Keratinocyte (primary cell): ENCODE results near the gene NHSL2. TPM values are rescaled to one million over a fixed set of nuclear protein-coding genes. Genes with fewer than 3 reads are reported as not detected.

Source experiments
- DNase-seq: peaks from one replicate; pipeline ENCODE4 v3.0.0-alpha.2; 2011; ENCODE audit warnings: low read depth, missing footprints, low spot score
- FAIRE-seq: peaks from 2 replicates; lab custom pipeline; 2011; peaks lifted over from hg19 to GRCh38; lab: Jason Lieb, UNC
- H2AFZ ChIP-seq: 2 replicates; pipeline ENCODE4 v1.6.0; 2012; ENCODE audit warnings: low read length, control low read depth, inconsistent platforms; ENCODE audit not compliant: control insufficient read depth
- H3K27ac ChIP-seq: 2 replicates; pipeline ENCODE4 v1.5.1; 2011; ENCODE audit warnings: low read length; ENCODE audit not compliant: control insufficient read depth, insufficient read depth
- H3K27me3 ChIP-seq: 3 replicates; pipeline ENCODE4 v1.6.0; 2011; ENCODE audit warnings: low read length; ENCODE audit not compliant: control insufficient read depth, insufficient read depth; ENCODE audit errors: extremely low read depth
- H3K36me3 ChIP-seq, 2 experiments: 2 replicates in 1 of 2; 3 replicates in 1 of 2; pipeline ENCODE4 v1.5.1; 2011; ENCODE audit warnings: low read length in 2 of 2, mild to moderate bottlenecking in 1 of 2; ENCODE audit not compliant: control insufficient read depth in 2 of 2, insufficient read depth in 2 of 2; ENCODE audit errors: extremely low read depth in 1 of 2
- H3K4me1 ChIP-seq: 3 replicates; pipeline ENCODE4 v1.5.1; 2011; ENCODE audit warnings: low read length; ENCODE audit not compliant: control insufficient read depth, insufficient read depth; ENCODE audit errors: extremely low read depth
- H3K4me2 ChIP-seq: 3 replicates; pipeline ENCODE4 v1.6.0; 2011; ENCODE audit warnings: low read depth, low read length; ENCODE audit not compliant: control insufficient read depth, insufficient read depth; ENCODE audit errors: extremely low read depth
- H3K4me3 ChIP-seq, 3 experiments: fragments of 200-600 bp in 1 of 3; sonication (generic) in 1 of 3; 2 replicates in 2 of 3; 3 replicates in 1 of 3; pipeline ENCODE4 v1.5.1; 2011 to 2016; ENCODE audit warnings: low read length in 3 of 3, mild to moderate bottlenecking in 3 of 3, control low read depth in 2 of 3, inconsistent platforms in 1 of 3, low read depth in 1 of 3, mixed read lengths in 1 of 3, mixed run types in 1 of 3, moderate library complexity in 1 of 3; ENCODE audit not compliant: control insufficient read depth in 2 of 3, insufficient read depth in 2 of 3; ENCODE audit errors: extremely low read depth in 1 of 3
- H3K79me2 ChIP-seq: 2 replicates; pipeline ENCODE4 v1.6.0; 2012; ENCODE audit warnings: low read length; ENCODE audit not compliant: control insufficient read depth, insufficient read depth
- H3K9ac ChIP-seq: 3 replicates; pipeline ENCODE4 v1.6.0; 2011; ENCODE audit warnings: low read length; ENCODE audit not compliant: control insufficient read depth, insufficient read depth; ENCODE audit errors: extremely low read depth
- H3K9me1 ChIP-seq: 3 replicates; pipeline ENCODE4 v1.6.0; 2011; ENCODE audit warnings: low read length; ENCODE audit not compliant: control insufficient read depth, insufficient read depth; ENCODE audit errors: extremely low read depth
- H3K9me3 ChIP-seq: 2 replicates; pipeline ENCODE4 v1.5.1; 2012; ENCODE audit warnings: low read depth, low read length; ENCODE audit not compliant: control insufficient read depth
- H4K20me1 ChIP-seq: 3 replicates; pipeline ENCODE4 v1.6.0; 2011; ENCODE audit warnings: low read length; ENCODE audit not compliant: control insufficient read depth, insufficient read depth; ENCODE audit errors: extremely low read depth
- CTCF ChIP-seq, 3 experiments: IDR thresholded peaks in 1 of 3; conservative IDR thresholded peaks in 1 of 3; optimal IDR thresholded peaks in 1 of 3; 2 replicates in 2 of 3; 3 replicates in 1 of 3; pipeline versions ENCODE3 to v1.5.1; 2011; ENCODE audit warnings: low read length in 3 of 3, mild to moderate bottlenecking in 3 of 3, moderate library complexity in 2 of 3, control low read depth in 1 of 3, inconsistent platforms in 1 of 3; ENCODE audit not compliant: insufficient read depth in 2 of 3; ENCODE audit errors: extremely low read depth in 1 of 3
- EZH2 ChIP-seq: IDR thresholded peaks from one replicate; pipeline ENCODE4 v1.6.1; 2012; ENCODE audit warnings: inconsistent platforms, mild to moderate bottlenecking, low read length, moderate library complexity
- dilution Hi-C: fragments of 300-500 bp; cut with MboI; formaldehyde crosslinking; loops from one replicate; pipeline ENCODE4 v1.7.0; 2020; ENCODE audit warnings: low sequenced_read_pairs; ENCODE audit not compliant: extremely low pct_ligation_motif_present
- polyA plus RNA-seq, 5 experiments: library from polyadenylated mRNA; depleted of rRNA in 3 of 5; stranded (reverse) in 3 of 5; stranded (forward) in 1 of 5; unstranded in 1 of 5; fragments of >200 nt; gene quantifications; 1 replicate in 1 of 5; 2 replicates in 3 of 5; 3 replicates in 1 of 5; pipeline versions ENCODE4 v1.2.1 to v1.2.3, GENCODE V29; 2011 to 2012; ENCODE audit warnings: missing spikeins in 2 of 5, low read depth in 1 of 5, low replicate concordance in 1 of 5

NHSL2 gene
- polyA plus RNA-seq, 1 donor (not counting 4 experiments of a cell fraction or from before 2014, with no cell fraction given) = 0.04 TPM

GRCh38 chrX:72101597-72102037, 191.0 kb downstream of the NHSL2 start:
- dilution Hi-C loops = no loop called here
- no peak overlapping the region for H3K4me3 ChIP-seq
- H3K27me3 ChIP-seq = peaks cover 9% of the 10 kb centered on the region
- H3K9ac ChIP-seq = no peak overlapping the region
- FAIRE-seq = no peak
- TF ChIP-seq EZH2 (no peak), CTCF (optimal IDR thresholded peaks at IDR 0.05 in 1 of 3, IDR thresholded peaks at IDR 0.05 in 1 of 3, conservative IDR thresholded peaks at IDR 0.05 in 1 of 3; ENCODE audit: extremely low read depth in 1 of 3, insufficient read depth in 2 of 3, low read length in 3 of 3) (no peak)
- no peaks in the 10 kb centered on the region for H3K9me3 ChIP-seq
- no peaks in the 10 kb centered on the region for H3K4me1 ChIP-seq
- H3K79me2 ChIP-seq = no peaks in the 10 kb centered on the region
- H4K20me1 ChIP-seq = no peaks in the 10 kb centered on the region
- no peaks in the 10 kb centered on the region for H3K36me3 ChIP-seq
- H2AFZ ChIP-seq = no peak overlapping the region
- no peak overlapping the region for H3K27ac ChIP-seq
- DNase-seq = no peak
- no peaks in the 10 kb centered on the region for H3K9me1 ChIP-seq
- H3K4me2 ChIP-seq = no peak overlapping the region

GRCh38 chrX:72102126-72102525, 191.5 kb downstream of the NHSL2 start:
- H3K9me1 ChIP-seq = no peaks in the 10 kb centered on the region
- H3K9me3 ChIP-seq = no peaks in the 10 kb centered on the region
- H3K4me3 ChIP-seq = no peak overlapping the region
- no peaks in the 10 kb centered on the region for H4K20me1 ChIP-seq
- H2AFZ ChIP-seq = no peak overlapping the region
- no peaks in the 10 kb centered on the region for H3K79me2 ChIP-seq
- no peaks in the 10 kb centered on the region for H3K4me1 ChIP-seq
- FAIRE-seq (no peak), DNase-seq (no peak)
- dilution Hi-C loops = no loop called here
- TF ChIP-seq CTCF (optimal IDR thresholded peaks at IDR 0.05 in 1 of 3, IDR thresholded peaks at IDR 0.05 in 1 of 3, conservative IDR thresholded peaks at IDR 0.05 in 1 of 3; ENCODE audit: extremely low read depth in 1 of 3, insufficient read depth in 2 of 3, low read length in 3 of 3) (no peak), EZH2 (no peak)
- no peaks in the 10 kb centered on the region for H3K36me3 ChIP-seq
- H3K9ac ChIP-seq = no peak overlapping the region
- no peak overlapping the region for H3K4me2 ChIP-seq
- peaks cover 9% of the 10 kb centered on the region for H3K27me3 ChIP-seq
- no peak overlapping the region for H3K27ac ChIP-seq
